ENCODE measurements around the gene RAD1.

The RAD1 gene

DNA sequence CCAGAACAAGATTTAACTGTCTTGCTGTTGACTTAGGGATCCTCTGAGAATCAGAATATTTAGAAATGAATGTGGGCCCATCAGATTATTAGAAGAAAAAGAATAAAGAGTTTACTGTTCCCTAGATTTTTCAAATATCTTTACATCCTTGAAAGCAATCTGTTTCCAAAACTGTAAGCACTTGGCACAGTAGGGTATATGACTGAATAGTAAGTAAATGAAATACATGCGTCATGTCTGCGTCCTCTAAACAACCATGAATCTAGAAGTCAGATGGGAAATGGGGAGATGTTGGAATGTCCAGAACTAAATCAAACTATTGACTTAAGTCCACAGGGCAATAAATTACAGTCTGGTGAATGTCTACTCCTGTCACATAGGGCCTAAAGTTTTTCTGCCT lies 50.2 kb downstream of the RAD1 start (continued):
- no peak for TF ChIP-seq TSHZ2 (CRISPR knock-in tag; IDR thresholded peaks at IDR 0.05)
- TF ChIP-seq, protein P1, sequence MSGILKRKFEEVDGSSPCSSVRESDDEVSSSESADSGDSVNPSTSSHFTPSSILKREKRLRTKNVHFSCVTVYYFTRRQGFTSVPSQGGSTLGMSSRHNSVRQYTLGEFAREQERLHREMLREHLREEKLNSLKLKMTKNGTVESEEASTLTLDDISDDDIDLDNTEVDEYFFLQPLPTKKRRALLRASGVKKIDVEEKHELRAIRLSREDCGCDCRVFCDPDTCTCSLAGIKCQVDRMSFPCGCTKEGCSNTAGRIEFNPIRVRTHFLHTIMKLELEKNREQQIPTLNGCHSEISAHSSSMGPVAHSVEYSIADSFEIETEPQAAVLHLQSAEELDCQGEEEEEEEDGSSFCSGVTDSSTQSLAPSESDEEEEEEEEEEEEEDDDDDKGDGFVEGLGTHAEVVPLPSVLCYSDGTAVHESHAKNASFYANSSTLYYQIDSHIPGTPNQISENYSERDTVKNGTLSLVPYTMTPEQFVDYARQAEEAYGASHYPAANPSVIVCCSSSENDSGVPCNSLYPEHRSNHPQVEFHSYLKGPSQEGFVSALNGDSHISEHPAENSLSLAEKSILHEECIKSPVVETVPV (CRISPR knock-in tag; IDR thresholded peaks at IDR 0.05): no peak
- no peak for TF ChIP-seq PATZ1 (CRISPR knock-in tag; IDR thresholded peaks at IDR 0.05; ENCODE audit: borderline replicate concordance)
- no peak for TF ChIP-seq ZFP30 (CRISPR knock-in tag; IDR thresholded peaks at IDR 0.05)
- TF ChIP-seq SNAI2 (CRISPR knock-in tag; IDR thresholded peaks at IDR 0.05): no peak
- no peak for TF ChIP-seq OSR1 (CRISPR knock-in tag; IDR thresholded peaks at IDR 0.05)
- no peak for TF ChIP-seq ZNF8 (CRISPR knock-in tag; IDR thresholded peaks at IDR 0.05)
- TF ChIP-seq TOX (CRISPR knock-in tag; IDR thresholded peaks at IDR 0.05; ENCODE audit: borderline replicate concordance): no peak
- TF ChIP-seq ZC3H10 (CRISPR knock-in tag; IDR thresholded peaks at IDR 0.05): no peak
- TF ChIP-seq ZNF70 (CRISPR knock-in tag; IDR thresholded peaks at IDR 0.05): no peak

- TF ChIP-seq PATZ1 (CRISPR knock-in tag; IDR thresholded peaks at IDR 0.05; ENCODE audit: borderline replicate concordance): no peak
- no peak for TF ChIP-seq OSR1 (CRISPR knock-in tag; IDR thresholded peaks at IDR 0.05)
- TF ChIP-seq CSDC2 (CRISPR knock-in tag; IDR thresholded peaks at IDR 0.05): no peak
- TF ChIP-seq TOX (CRISPR knock-in tag; IDR thresholded peaks at IDR 0.05; ENCODE audit: borderline replicate concordance): no peak
- no peak for TF ChIP-seq PPARA (CRISPR knock-in tag; IDR thresholded peaks at IDR 0.05; ENCODE audit: borderline replicate concordance)
- no peak for TF ChIP-seq ISL1 (CRISPR knock-in tag; IDR thresholded peaks at IDR 0.05)
- TF ChIP-seq CREB5 (CRISPR knock-in tag; IDR thresholded peaks at IDR 0.05; ENCODE audit: low read depth): no peak
- TF ChIP-seq ZNF8 (CRISPR knock-in tag; IDR thresholded peaks at IDR 0.05): no peak
- no peak for TF ChIP-seq BACH2 (CRISPR knock-in tag; IDR thresholded peaks at IDR 0.05; ENCODE audit: borderline replicate concordance)
- TF ChIP-seq ZFP3 (CRISPR knock-in tag; IDR thresholded peaks at IDR 0.05): no peak
- ATAC-seq: no peak
Measured at GRCh38 chr5:34863946-34864345, 51.4 kb downstream of the RAD1 start.

- no peak for ATAC-seq
- TF ChIP-seq ESRRG (CRISPR knock-in tag; IDR thresholded peaks at IDR 0.05) (no peak), ARNTL (CRISPR knock-in tag; IDR thresholded peaks at IDR 0.05; ENCODE audit: borderline replicate concordance, low read depth) (no peak), TSHZ2 (CRISPR knock-in tag; IDR thresholded peaks at IDR 0.05) (no peak), ZFP3 (CRISPR knock-in tag; IDR thresholded peaks at IDR 0.05) (no peak), ZC3H10 (CRISPR knock-in tag; IDR thresholded peaks at IDR 0.05) (no peak), TOX (CRISPR knock-in tag; IDR thresholded peaks at IDR 0.05; ENCODE audit: borderline replicate concordance) (no peak), BACH2 (CRISPR knock-in tag; IDR thresholded peaks at IDR 0.05; ENCODE audit: borderline replicate concordance) (no peak), TCF4 (CRISPR knock-in tag; IDR thresholded peaks at IDR 0.05; ENCODE audit: borderline replicate concordance) (no peak), ZNF8 (CRISPR knock-in tag; IDR thresholded peaks at IDR 0.05) (no peak), OSR1 (CRISPR knock-in tag; IDR thresholded peaks at IDR 0.05) (no peak), CSDC2 (CRISPR knock-in tag; IDR thresholded peaks at IDR 0.05) (no peak), RARB (CRISPR knock-in tag; IDR thresholded peaks at IDR 0.05) (no peak), SNAI2 (CRISPR knock-in tag; IDR thresholded peaks at IDR 0.05) (no peak)
- TF ChIP-seq, protein P2, sequence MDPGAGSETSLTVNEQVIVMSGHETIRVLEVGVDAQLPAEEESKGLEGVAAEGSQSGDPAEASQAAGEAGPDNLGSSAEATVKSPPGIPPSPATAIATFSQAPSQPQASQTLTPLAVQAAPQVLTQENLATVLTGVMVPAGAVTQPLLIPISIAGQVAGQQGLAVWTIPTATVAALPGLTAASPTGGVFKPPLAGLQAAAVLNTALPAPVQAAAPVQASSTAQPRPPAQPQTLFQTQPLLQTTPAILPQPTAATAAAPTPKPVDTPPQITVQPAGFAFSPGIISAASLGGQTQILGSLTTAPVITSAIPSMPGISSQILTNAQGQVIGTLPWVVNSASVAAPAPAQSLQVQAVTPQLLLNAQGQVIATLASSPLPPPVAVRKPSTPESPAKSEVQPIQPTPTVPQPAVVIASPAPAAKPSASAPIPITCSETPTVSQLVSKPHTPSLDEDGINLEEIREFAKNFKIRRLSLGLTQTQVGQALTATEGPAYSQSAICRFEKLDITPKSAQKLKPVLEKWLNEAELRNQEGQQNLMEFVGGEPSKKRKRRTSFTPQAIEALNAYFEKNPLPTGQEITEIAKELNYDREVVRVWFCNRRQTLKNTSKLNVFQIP (CRISPR knock-in tag; IDR thresholded peaks at IDR 0.05; ENCODE audit: borderline replicate concordance, low read depth): no peak
- TF ChIP-seq, protein P1 (CRISPR knock-in tag; IDR thresholded peaks at IDR 0.05): no peak
Measured at GRCh38 chr5:34859253-34859652, 56.1 kb downstream of the RAD1 start.
